HepG2 (cell line): Measurements from ENCODE around the gene TOLLIP. TPM values are rescaled to one million over a fixed set of nuclear protein-coding genes. Genes with fewer than 3 reads are reported as not detected.

ENCODE experiments used
- ATAC-seq: fragments of 200-7000 bp; cut with Tn5 transposase; 3 replicates; pipeline ENCODE4 v1.9.1; 2020; ENCODE audit warnings: mild to moderate bottlenecking, moderate library complexity
- BruUV-seq: library from RNA; stranded (reverse); fragments of 400-500 nt; replicated peaks from 2 replicates; lab custom pipeline; 2021; lab: Mats Ljungman, UMichigan
- CTCF ChIA-PET: fragments of 300-600 bp; formaldehyde crosslinking; extraction: SDS; loops from one replicate; lab custom pipeline; 2021; ENCODE audit warnings: low total read pairs, inconsistent platforms, low intra/inter-chr PET ratio; lab: Yijun Ruan, JAX
- POLR2A ChIA-PET: fragments of 350-600 bp; sonication (Branson Sonifier 250); formaldehyde crosslinking; loops from one replicate; lab custom pipeline; 2020; ENCODE audit warnings: antibody characterized with exemption, inconsistent platforms; lab: Yijun Ruan, JAX
- DNase-seq: peaks from one replicate; pipeline ENCODE4 v3.0.0-alpha.2; 2015; ENCODE audit warnings: low spot score
- FAIRE-seq: peaks from 3 replicates; lab custom pipeline; 2011; peaks lifted over from hg19 to GRCh38; lab: Jason Lieb, UNC
- H2AFZ ChIP-seq: one replicate; pipeline ENCODE4 v1.6.1; 2011; ENCODE audit warnings: low read length, inconsistent platforms
- H3K27ac ChIP-seq: fragments of 300-600 bp; 3 replicates; pipeline ENCODE4 v1.8.0; 2011; ENCODE audit warnings: mixed run types, mild to moderate bottlenecking, mixed read lengths, low read length, inconsistent platforms; ENCODE audit not compliant: insufficient read depth; ENCODE audit errors: extremely low read length
- H3K27me3 ChIP-seq, 2 experiments: fragments of 200-600 bp in 1 of 2; 2 replicates in 1 of 2; 3 replicates in 1 of 2; pipeline versions ENCODE4 v1.6.0 to v1.8.0; 2011; ENCODE audit warnings: low read length in 2 of 2, mild to moderate bottlenecking in 2 of 2, moderate library complexity in 2 of 2, inconsistent platforms in 1 of 2; ENCODE audit not compliant: insufficient read depth in 2 of 2, control insufficient read depth in 1 of 2
- H3K36me3 ChIP-seq, 2 experiments: fragments of 200-600 bp in 1 of 2; replicated peaks in 1 of 2; 2 replicates in 1 of 2; 3 replicates in 1 of 2; pipeline versions ENCODE4 v1.5.1 to v1.8.0; 2011; ENCODE audit warnings: low read length in 2 of 2, inconsistent platforms in 1 of 2; ENCODE audit not compliant: insufficient read depth in 2 of 2, control insufficient read depth in 1 of 2
- H3K4me1 ChIP-seq: 2 replicates; pipeline ENCODE4 v1.5.1; 2012; ENCODE audit warnings: low read length, inconsistent platforms; ENCODE audit not compliant: insufficient read depth
- H3K4me2 ChIP-seq: 2 replicates; pipeline ENCODE4 v1.6.0; 2011; ENCODE audit warnings: low read depth, low read length, inconsistent platforms
- H3K4me3 ChIP-seq, 3 experiments: fragments of 200-600 bp in 1 of 3; sonication (generic), shearing (Covaris generic) in 1 of 3; replicated peaks in 1 of 3; 2 replicates each; pipeline ENCODE4 v1.5.1; 2011 to 2016; ENCODE audit warnings: low read length in 3 of 3, inconsistent platforms in 2 of 3, low read depth in 2 of 3, mild to moderate bottlenecking in 2 of 3, control low read depth in 1 of 3, mixed read lengths in 1 of 3; ENCODE audit not compliant: insufficient read depth in 1 of 3
- H3K79me2 ChIP-seq: one replicate; pipeline ENCODE4 v1.6.1; 2011; ENCODE audit warnings: low read length, inconsistent platforms; ENCODE audit not compliant: insufficient read depth
- H3K9ac ChIP-seq: 2 replicates; pipeline ENCODE4 v1.6.0; 2011; ENCODE audit warnings: mild to moderate bottlenecking, low read depth, low read length, inconsistent platforms; ENCODE audit not compliant: insufficient read depth
- H3K9me3 ChIP-seq: 2 replicates; pipeline ENCODE4 v1.5.1; 2012; ENCODE audit warnings: mild to moderate bottlenecking, low read length
- H4K20me1 ChIP-seq: 2 replicates; pipeline ENCODE4 v1.6.0; 2011; ENCODE audit warnings: inconsistent platforms, mild to moderate bottlenecking, low read length, moderate library complexity; ENCODE audit not compliant: insufficient read depth
- MIER3 ChIP-seq: IDR thresholded peaks from 2 replicates; pipeline ENCODE4 v1.6.1; 2016; ENCODE audit warnings: missing compliant biosample characterization, borderline replicate concordance
- STAG1 ChIP-seq: sonication (generic); formaldehyde crosslinking; IDR thresholded peaks from 2 replicates; pipeline ENCODE4 v1.4.0; 2020; ENCODE audit warnings: missing genetic modification reagents
- ZNF432 ChIP-seq: sonication (generic); formaldehyde crosslinking; IDR thresholded peaks from 2 replicates; pipeline ENCODE4 v1.5.0; 2020; ENCODE audit warnings: missing genetic modification reagents, mild to moderate bottlenecking, borderline replicate concordance
- WGBS: methylation state at CpG from one replicate; pipeline ENCODE4 v1.1.6; 2017; ENCODE audit warnings: low lambda C conversion rate; 5-methylcytosine and 5-hydroxymethylcytosine counted together
- in situ Hi-C: cut with HindIII; loops from 2 replicates; pipeline ENCODE4 v1.10.0; 2017; ENCODE audit warnings: low pct_unique_long_range_greater_than_20kb; ENCODE audit not compliant: extremely low pct_ligation_motif_present
- intact Hi-C: fragments of 100-400 bp; cut with micrococcal nuclease; formaldehyde crosslinking; loops from one replicate; pipeline ENCODE4 v1.10.0; 2022; ENCODE audit not compliant: unreplicated experiment
- polyA plus RNA-seq, 8 experiments: library from polyadenylated mRNA; depleted of rRNA in 3 of 8; stranded (reverse) in 7 of 8; unstranded in 1 of 8; fragments of >200 nt; fragmentation: Illumina TruSeq in 4 of 8; extraction: Trizol in 4 of 8; gene quantifications; 2 replicates each; pipeline versions ENCODE4 v1.2.1 to v1.2.3, GENCODE V29; 2011 to 2016; ENCODE audit warnings: low read depth in 4 of 8, missing spikeins in 1 of 8, mixed read lengths in 1 of 8; ENCODE audit not compliant: insufficient read depth in 1 of 8
- total RNA-seq, 5 experiments: library from RNA; depleted of rRNA; stranded (reverse); fragments of >200 nt; fragmentation: Illumina TruSeq; extraction: Trizol; gene quantifications; 2 replicates each; pipeline ENCODE4 v1.2.3, GENCODE V29; 2016; ENCODE audit warnings: low read depth in 1 of 5
- TF ChIP-seq, protein P1 (sequence below), 2 experiments: sonication (generic) in 1 of 2; formaldehyde crosslinking in 1 of 2; IDR thresholded peaks; 2 replicates each; pipeline versions ENCODE4 v1.4.0 to v1.6.1; 2018 to 2020; ENCODE audit warnings: missing genetic modification reagents in 2 of 2, borderline replicate concordance in 1 of 2, low read depth in 1 of 2, mild to moderate bottlenecking in 1 of 2, missing biosample characterization in 1 of 2

The TOLLIP gene
- total and polyA plus RNA-seq, 2 of the 13 experiments (the other 11 are each of a cell fraction or from before 2014, with no cell fraction given), result 25.9 to 47.5 TPM

DNA sequence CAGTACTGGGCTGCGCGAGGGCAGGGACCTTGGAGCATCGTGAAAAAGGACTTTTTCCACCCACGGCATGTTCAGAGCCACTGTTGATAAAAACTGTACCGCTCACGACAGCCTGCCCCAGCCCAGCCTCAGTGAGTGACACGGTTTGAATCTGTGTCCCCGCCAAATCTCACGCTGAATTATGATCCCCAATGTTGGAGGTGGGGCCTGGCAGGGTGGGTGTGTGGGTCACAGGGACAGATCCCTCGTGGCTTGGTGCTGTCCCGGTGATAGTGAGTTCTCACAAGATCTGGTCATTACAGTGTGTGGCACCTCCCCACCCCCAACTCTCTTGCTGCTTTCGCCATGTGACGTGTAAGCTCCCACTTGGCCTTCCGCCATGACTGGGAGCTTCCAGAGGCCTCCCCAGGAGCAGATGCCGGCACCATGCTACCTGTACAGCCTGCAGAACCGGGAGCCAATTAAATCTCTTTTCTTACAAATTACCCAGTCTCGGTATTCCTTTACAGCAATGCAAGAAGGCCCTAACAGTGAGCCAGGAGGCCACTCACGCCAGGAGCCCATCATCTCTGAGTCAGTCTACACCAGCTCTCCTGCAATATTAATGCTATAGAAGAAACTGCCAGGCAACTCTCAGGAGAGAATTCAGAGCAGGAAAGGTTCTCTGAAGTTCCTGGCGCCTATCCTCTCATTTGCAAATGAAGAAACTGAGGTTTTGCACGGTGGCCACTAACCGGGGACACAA lies 1.3 kb downstream of the TOLLIP start:
- 86% methylated on average over 19 of the region's 21 CpGs for WGBS
- Histone ChIP-seq H3K9ac (peak overlapping the region; percentile 78), H4K20me1 (no peaks in the 10 kb centered on the region), H3K36me3 (peaks cover 3 to 6% of the 10 kb centered on the region in 2 experiments; a peak in 3 of 5 replicates), H2AFZ (no peak overlapping the region), H3K4me2 (peak overlapping the region; percentile 83), H3K27me3 (no peaks in the 10 kb centered on the region), H3K79me2 (peaks cover 54% of the 10 kb centered on the region), H3K4me3 (peak overlapping the region; percentile 42 to 94 (median 81); a peak in 5 of 6 replicates), H3K9me3 (peaks cover 12% of the 10 kb centered on the region), H3K4me1 (peaks cover 68% of the 10 kb centered on the region), H3K27ac (no peak overlapping the region)
- BruUV-seq, result TSS peak; percentile 37
- FAIRE-seq (no peak), DNase-seq (no peak), ATAC-seq (no peak)
- ChIA-PET CTCF (no interaction called here), POLR2A (no interaction called here)
- peak; percentile 38; the same call in 1 of the 2 replicates for TF ChIP-seq STAG1 (CRISPR knock-in tag)
- TF ChIP-seq, protein P1, sequence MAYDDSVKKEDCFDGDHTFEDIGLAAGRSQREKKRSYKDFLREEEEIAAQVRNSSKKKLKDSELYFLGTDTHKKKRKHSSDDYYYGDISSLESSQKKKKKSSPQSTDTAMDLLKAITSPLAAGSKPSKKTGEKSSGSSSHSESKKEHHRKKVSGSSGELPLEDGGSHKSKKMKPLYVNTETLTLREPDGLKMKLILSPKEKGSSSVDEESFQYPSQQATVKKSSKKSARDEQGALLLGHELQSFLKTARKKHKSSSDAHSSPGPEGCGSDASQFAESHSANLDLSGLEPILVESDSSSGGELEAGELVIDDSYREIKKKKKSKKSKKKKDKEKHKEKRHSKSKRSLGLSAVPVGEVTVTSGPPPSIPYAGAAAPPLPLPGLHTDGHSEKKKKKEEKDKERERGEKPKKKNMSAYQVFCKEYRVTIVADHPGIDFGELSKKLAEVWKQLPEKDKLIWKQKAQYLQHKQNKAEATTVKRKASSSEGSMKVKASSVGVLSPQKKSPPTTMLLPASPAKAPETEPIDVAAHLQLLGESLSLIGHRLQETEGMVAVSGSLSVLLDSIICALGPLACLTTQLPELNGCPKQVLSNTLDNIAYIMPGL (CRISPR knock-in tag; IDR thresholded peaks at IDR 0.05; ENCODE audit: borderline replicate concordance in 1 of 2, low read depth in 1 of 2), result 0 out of 4 replicates have a peak, but pooled peaks of 1 of the 2 experiments have one; percentile 3
- no peak for TF ChIP-seq ZNF432 (CRISPR knock-in tag)
- no peak for TF ChIP-seq MIER3 (CRISPR knock-in tag)
- intact Hi-C loops (loop anchor here (10.0 kb wide), 1 partner anchor 77 kb away; the partner anchor contains the start of gene BRSK2), in situ Hi-C loops (no loop called here)
